SK-N-SH treated with all-trans-retinoic acid at 6 μM for 48 hours (cell line): Measurements from ENCODE around the gene EFEMP1.

Experiments used
- ARNTL ChIP-seq: fragments of 450-650 bp; formaldehyde crosslinking; IDR thresholded peaks from 2 replicates; pipeline ENCODE4 v1.5.0; 2020; ENCODE audit warnings: low read depth, mild to moderate bottlenecking, moderate library complexity, borderline replicate concordance
- ESRRG ChIP-seq: fragments of 250-450 bp; sonication (Bioruptor Pico); IDR thresholded peaks from 2 replicates; pipeline ENCODE4 v1.6.1; 2021; ENCODE audit warnings: mild to moderate bottlenecking
- ISL1 ChIP-seq: fragments of 250-450 bp; sonication (Bioruptor Pico); IDR thresholded peaks from 2 replicates; pipeline ENCODE4 v2.1.2; 2022; ENCODE audit warnings: mild to moderate bottlenecking, moderate library complexity
- RARB ChIP-seq: fragments of 250-450 bp; sonication (Bioruptor Pico); IDR thresholded peaks from 2 replicates; pipeline ENCODE4 v1.8.0; 2021; ENCODE audit warnings: mild to moderate bottlenecking, moderate library complexity
- ZC3H10 ChIP-seq: fragments of 250-450 bp; sonication (Bioruptor Pico); IDR thresholded peaks from 2 replicates; pipeline ENCODE4 v1.5.1; 2021; ENCODE audit warnings: mild to moderate bottlenecking, moderate library complexity
- ZFP3 ChIP-seq: fragments of 250-450 bp; sonication (Bioruptor Pico); IDR thresholded peaks from 2 replicates; pipeline ENCODE4 v1.5.0; 2020; ENCODE audit warnings: mild to moderate bottlenecking, moderate library complexity
- ZNF565 ChIP-seq: fragments of 450-650 bp; formaldehyde crosslinking; conservative IDR thresholded peaks from 2 replicates; pipeline ENCODE4 v1.5.0; 2020; ENCODE audit warnings: low read depth, mild to moderate bottlenecking, moderate library complexity
- ZNF8 ChIP-seq: fragments of 450-650 bp; formaldehyde crosslinking; IDR thresholded peaks from 2 replicates; pipeline ENCODE4 v1.5.0; 2020; ENCODE audit warnings: mild to moderate bottlenecking, moderate library complexity
- TF ChIP-seq, protein P1 (sequence below): fragments of 250-450 bp; sonication (Bioruptor Pico); IDR thresholded peaks from 2 replicates; pipeline ENCODE4 v1.5.1; 2021; ENCODE audit warnings: mild to moderate bottlenecking, moderate library complexity
- TF ChIP-seq, protein P2 (sequence below): fragments of 250-450 bp; sonication (Bioruptor Pico); IDR thresholded peaks from 2 replicates; pipeline ENCODE4 v1.8.0; 2021; ENCODE audit warnings: low read depth, mild to moderate bottlenecking, moderate library complexity, borderline replicate concordance
- TF ChIP-seq, protein P3 (sequence below): fragments of 250-450 bp; sonication (Bioruptor Pico); IDR thresholded peaks from 2 replicates; pipeline ENCODE4 v1.8.0; 2020; ENCODE audit warnings: mild to moderate bottlenecking, moderate library complexity, borderline replicate concordance

DNA sequence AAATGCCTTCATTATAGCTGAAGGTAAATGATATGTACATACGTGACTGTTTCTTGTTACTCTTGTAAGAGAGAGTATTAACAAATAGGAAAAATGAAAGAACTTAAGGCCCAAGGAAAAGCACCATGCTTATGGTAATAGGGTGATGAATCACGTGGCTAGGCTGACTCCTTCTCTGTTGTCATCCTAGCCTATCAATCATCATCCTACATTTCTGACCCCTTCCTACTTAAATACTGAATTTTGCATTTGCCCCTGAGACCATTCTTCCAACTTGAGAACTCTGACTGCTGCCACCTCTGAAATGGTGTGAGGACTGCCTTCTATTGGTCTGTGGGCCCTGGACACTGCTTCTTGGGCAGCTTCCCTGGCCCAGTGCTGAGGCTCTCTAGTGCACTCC lies 28.9 kb downstream of the EFEMP1 start:
- TF ChIP-seq, protein P1, sequence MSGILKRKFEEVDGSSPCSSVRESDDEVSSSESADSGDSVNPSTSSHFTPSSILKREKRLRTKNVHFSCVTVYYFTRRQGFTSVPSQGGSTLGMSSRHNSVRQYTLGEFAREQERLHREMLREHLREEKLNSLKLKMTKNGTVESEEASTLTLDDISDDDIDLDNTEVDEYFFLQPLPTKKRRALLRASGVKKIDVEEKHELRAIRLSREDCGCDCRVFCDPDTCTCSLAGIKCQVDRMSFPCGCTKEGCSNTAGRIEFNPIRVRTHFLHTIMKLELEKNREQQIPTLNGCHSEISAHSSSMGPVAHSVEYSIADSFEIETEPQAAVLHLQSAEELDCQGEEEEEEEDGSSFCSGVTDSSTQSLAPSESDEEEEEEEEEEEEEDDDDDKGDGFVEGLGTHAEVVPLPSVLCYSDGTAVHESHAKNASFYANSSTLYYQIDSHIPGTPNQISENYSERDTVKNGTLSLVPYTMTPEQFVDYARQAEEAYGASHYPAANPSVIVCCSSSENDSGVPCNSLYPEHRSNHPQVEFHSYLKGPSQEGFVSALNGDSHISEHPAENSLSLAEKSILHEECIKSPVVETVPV (CRISPR knock-in tag), result no peak
- TF ChIP-seq ISL1 (CRISPR knock-in tag) (no peak), ESRRG (CRISPR knock-in tag) (no peak), ARNTL (CRISPR knock-in tag) (no peak), RARB (CRISPR knock-in tag) (no peak), ZNF565 (CRISPR knock-in tag) (no peak), ZC3H10 (no peak), ZNF8 (CRISPR knock-in tag) (no peak), ZFP3 (CRISPR knock-in tag) (no peak)
- TF ChIP-seq, protein P2, sequence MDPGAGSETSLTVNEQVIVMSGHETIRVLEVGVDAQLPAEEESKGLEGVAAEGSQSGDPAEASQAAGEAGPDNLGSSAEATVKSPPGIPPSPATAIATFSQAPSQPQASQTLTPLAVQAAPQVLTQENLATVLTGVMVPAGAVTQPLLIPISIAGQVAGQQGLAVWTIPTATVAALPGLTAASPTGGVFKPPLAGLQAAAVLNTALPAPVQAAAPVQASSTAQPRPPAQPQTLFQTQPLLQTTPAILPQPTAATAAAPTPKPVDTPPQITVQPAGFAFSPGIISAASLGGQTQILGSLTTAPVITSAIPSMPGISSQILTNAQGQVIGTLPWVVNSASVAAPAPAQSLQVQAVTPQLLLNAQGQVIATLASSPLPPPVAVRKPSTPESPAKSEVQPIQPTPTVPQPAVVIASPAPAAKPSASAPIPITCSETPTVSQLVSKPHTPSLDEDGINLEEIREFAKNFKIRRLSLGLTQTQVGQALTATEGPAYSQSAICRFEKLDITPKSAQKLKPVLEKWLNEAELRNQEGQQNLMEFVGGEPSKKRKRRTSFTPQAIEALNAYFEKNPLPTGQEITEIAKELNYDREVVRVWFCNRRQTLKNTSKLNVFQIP (CRISPR knock-in tag), result no peak
- TF ChIP-seq, protein P3, sequence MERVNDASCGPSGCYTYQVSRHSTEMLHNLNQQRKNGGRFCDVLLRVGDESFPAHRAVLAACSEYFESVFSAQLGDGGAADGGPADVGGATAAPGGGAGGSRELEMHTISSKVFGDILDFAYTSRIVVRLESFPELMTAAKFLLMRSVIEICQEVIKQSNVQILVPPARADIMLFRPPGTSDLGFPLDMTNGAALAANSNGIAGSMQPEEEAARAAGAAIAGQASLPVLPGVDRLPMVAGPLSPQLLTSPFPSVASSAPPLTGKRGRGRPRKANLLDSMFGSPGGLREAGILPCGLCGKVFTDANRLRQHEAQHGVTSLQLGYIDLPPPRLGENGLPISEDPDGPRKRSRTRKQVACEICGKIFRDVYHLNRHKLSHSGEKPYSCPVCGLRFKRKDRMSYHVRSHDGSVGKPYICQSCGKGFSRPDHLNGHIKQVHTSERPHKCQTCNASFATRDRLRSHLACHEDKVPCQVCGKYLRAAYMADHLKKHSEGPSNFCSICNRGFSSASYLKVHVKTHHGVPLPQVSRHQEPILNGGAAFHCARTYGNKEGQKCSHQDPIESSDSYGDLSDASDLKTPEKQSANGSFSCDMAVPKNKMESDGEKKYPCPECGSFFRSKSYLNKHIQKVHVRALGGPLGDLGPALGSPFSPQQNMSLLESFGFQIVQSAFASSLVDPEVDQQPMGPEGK (CRISPR knock-in tag), result no peak
